Measurements from ENCODE around the gene INHBC.

- TF ChIP-seq CTCF (IDR thresholded peaks at IDR 0.05; ENCODE audit: low read depth, low read length) (no peak), EZH2phosphoT487 (IDR thresholded peaks at IDR 0.05; ENCODE audit: low read depth) (no peak)
Observed at GRCh38 chr12:57429473-57430111, 5.0 kb upstream of the INHBC start.
